Measurements from ENCODE around the gene TEX36.

Gene TEX36

DNA sequence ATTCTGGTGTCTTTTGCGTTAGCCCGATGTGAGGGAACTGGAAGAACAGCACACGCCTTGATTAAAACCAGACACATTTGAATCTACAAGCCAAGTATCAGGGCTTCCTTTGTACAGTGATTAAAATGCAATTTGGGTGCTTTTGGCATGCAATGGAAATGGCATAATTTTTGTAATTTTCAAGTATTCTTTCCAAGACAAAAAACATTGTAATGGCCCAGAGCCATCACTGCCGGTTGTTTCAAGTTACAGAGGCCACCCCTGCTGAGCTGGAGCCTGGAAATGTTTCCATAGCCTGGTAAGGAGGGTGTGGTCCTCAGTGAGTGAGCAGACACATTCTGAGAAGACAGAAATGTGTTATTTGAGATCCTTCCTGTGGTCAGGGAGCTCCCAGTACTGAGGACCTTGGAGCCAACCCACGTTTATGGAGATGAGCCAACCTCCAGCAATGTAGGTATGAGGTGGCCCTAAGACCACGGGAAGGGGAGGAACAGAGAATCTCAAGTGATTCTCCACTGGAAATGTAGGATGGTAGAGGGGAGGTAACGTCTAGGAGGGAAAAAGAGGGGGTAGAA lies 20.9 kb downstream of the TEX36 start:
- H2AFZ ChIP-seq (ENCODE audit: low read length), result no peak overlapping the region
- H3K27me3 ChIP-seq (ENCODE audit: insufficient read depth, low read length), result no peaks in the 10 kb centered on the region
- H4K20me1 ChIP-seq (ENCODE audit: insufficient read depth, low read length), result no peaks in the 10 kb centered on the region
- H3F3A ChIP-seq (ENCODE audit: insufficient read depth, low read length), result no peaks in the 10 kb centered on the region
- no peaks in the 10 kb centered on the region for H3K79me2 ChIP-seq (ENCODE audit: insufficient read depth, low read length)
- H3K4me2 ChIP-seq (ENCODE audit: low read length), result no peak overlapping the region
- no peak overlapping the region for H3K9ac ChIP-seq (ENCODE audit: low read length)
- H3K4me3 ChIP-seq (ENCODE audit: low read depth, low read length, poor library complexity, severe bottlenecking), result no peak overlapping the region
- H3K27ac ChIP-seq (ENCODE audit: low read depth, low read length, poor library complexity, severe bottlenecking), result no peak overlapping the region
- TF ChIP-seq CTCF (IDR thresholded peaks at IDR 0.05; ENCODE audit: low read length) (no peak), EZH2 (IDR thresholded peaks at IDR 0.05; ENCODE audit: borderline replicate concordance, low read length) (no peak)
- no peaks in the 10 kb centered on the region for H3K36me3 ChIP-seq (ENCODE audit: insufficient read depth, low read length)
- H3K9me2 ChIP-seq (ENCODE audit: low read depth, low read length), result no peaks in the 10 kb centered on the region
- no peaks in the 10 kb centered on the region for H3K4me1 ChIP-seq (ENCODE audit: insufficient read depth, low read length, severe bottlenecking)
- H3K9me3 ChIP-seq (ENCODE audit: low read length), result no peaks in the 10 kb centered on the region

DNA sequence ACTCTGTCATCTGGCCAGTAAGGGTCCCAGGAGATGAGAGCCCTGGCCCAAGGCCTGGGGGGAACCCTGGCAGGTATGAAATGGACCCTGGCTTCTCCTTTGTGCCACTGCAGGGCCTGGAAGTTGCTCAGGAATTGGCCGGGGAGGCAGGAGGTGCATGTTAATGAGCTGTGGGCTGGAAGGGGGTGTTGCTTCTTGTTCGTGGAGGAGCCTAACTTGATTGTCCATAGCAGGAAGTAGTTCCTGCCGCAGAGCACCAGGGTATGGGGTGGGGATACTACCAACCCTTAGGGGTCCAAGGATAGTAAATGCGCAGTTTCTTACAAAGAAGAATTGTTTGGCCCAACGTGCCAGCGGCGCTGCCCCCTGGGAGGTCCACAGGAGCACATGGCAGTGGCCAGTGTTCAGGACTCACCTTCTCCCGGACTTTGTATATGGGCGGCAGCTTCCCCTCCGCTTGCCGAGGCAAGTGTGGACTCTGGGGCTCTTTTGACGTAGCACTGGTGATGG lies 21.5 kb downstream of the TEX36 start:
- Histone ChIP-seq H2AFZ (ENCODE audit: low read length) (no peak overlapping the region), H3K9ac (ENCODE audit: low read length) (no peak overlapping the region)

GRCh38 chr10:125659071-125659470 lies 23.9 kb downstream of the TEX36 start:
- Histone ChIP-seq H3F3A (ENCODE audit: insufficient read depth, low read length) (no peaks in the 10 kb centered on the region), H3K4me2 (ENCODE audit: low read length) (no peak overlapping the region), H2AFZ (ENCODE audit: low read length) (no peak overlapping the region), H3K79me2 (ENCODE audit: insufficient read depth, low read length) (no peaks in the 10 kb centered on the region), H4K20me1 (ENCODE audit: insufficient read depth, low read length) (no peaks in the 10 kb centered on the region), H3K9me2 (ENCODE audit: low read depth, low read length) (no peaks in the 10 kb centered on the region), H3K36me3 (ENCODE audit: insufficient read depth, low read length) (no peaks in the 10 kb centered on the region), H3K4me3 (ENCODE audit: low read depth, low read length, poor library complexity, severe bottlenecking) (no peak overlapping the region), H3K4me1 (ENCODE audit: insufficient read depth, low read length, severe bottlenecking) (no peaks in the 10 kb centered on the region), H3K9me3 (ENCODE audit: low read length) (no peaks in the 10 kb centered on the region), H3K27me3 (ENCODE audit: insufficient read depth, low read length) (no peaks in the 10 kb centered on the region), H3K9ac (ENCODE audit: low read length) (no peak overlapping the region), H3K27ac (ENCODE audit: low read depth, low read length, poor library complexity, severe bottlenecking) (no peak overlapping the region)
- no peak for TF ChIP-seq EZH2 (IDR thresholded peaks at IDR 0.05; ENCODE audit: borderline replicate concordance, low read length)
- no peak for TF ChIP-seq CTCF (IDR thresholded peaks at IDR 0.05; ENCODE audit: low read length)

More for the DNA sequence above, 21.5 kb downstream of the TEX36 start:
- no peaks in the 10 kb centered on the region for H3K9me3 ChIP-seq (ENCODE audit: low read length)
- H3K4me2 ChIP-seq (ENCODE audit: low read length), result no peak overlapping the region
- no peak overlapping the region for H3K4me3 ChIP-seq (ENCODE audit: low read depth, low read length, poor library complexity, severe bottlenecking)
- no peaks in the 10 kb centered on the region for H3F3A ChIP-seq (ENCODE audit: insufficient read depth, low read length)
- H4K20me1 ChIP-seq (ENCODE audit: insufficient read depth, low read length), result no peaks in the 10 kb centered on the region
- H3K27ac ChIP-seq (ENCODE audit: low read depth, low read length, poor library complexity, severe bottlenecking), result no peak overlapping the region
- no peaks in the 10 kb centered on the region for H3K79me2 ChIP-seq (ENCODE audit: insufficient read depth, low read length)
- H3K27me3 ChIP-seq (ENCODE audit: insufficient read depth, low read length), result no peaks in the 10 kb centered on the region
- no peak for TF ChIP-seq CTCF (IDR thresholded peaks at IDR 0.05; ENCODE audit: low read length)
- TF ChIP-seq EZH2 (IDR thresholded peaks at IDR 0.05; ENCODE audit: borderline replicate concordance, low read length), result no peak
- H3K9me2 ChIP-seq (ENCODE audit: low read depth, low read length), result no peaks in the 10 kb centered on the region
- no peaks in the 10 kb centered on the region for H3K36me3 ChIP-seq (ENCODE audit: insufficient read depth, low read length)
- no peaks in the 10 kb centered on the region for H3K4me1 ChIP-seq (ENCODE audit: insufficient read depth, low read length, severe bottlenecking)
